IPS-11a (cell line): ENCODE data around the gene GGPS1.
"Not testable (repeated sequence)": the region's sequence is repeated elsewhere in the genome, so short reads cannot be mapped to it uniquely, and the experiment has no call there.

Experiments
- H3K4me3 ChIP-seq: one replicate; pipeline ENCODE4 v1.5.1; 2013; ENCODE audit warnings: low read depth, low read length, control low read depth

The GGPS1 gene

GRCh38 chr1:235336903-235337302 lies 8.5 kb downstream of the GGPS1 start:
- no peak overlapping the region for H3K4me3 ChIP-seq

DNA sequence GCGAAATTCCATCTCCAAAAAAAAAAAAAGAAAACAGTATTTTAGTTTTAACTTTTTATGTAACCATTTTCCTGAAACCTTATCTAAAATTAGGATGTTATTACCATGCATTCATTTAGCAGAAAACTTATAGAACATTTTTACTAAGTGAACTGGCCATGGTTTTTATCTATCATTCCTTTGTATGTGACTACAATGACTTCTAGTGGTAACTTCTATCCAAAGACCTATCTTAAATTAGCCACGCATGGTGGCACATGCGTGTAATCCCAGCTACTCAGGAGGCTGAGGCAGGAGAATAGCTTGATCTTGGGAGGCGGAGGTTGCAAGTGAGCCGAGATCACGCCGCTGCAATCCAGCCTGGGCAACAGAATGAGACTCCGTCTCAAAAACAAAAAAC lies 11.4 kb downstream of the GGPS1 start:
- H3K4me3 ChIP-seq = no peak overlapping the region

- H3K4me3 ChIP-seq = no peak overlapping the region
Observed at GRCh38 chr1:235341334-235341733, 13.0 kb downstream of the GGPS1 start.

DNA sequence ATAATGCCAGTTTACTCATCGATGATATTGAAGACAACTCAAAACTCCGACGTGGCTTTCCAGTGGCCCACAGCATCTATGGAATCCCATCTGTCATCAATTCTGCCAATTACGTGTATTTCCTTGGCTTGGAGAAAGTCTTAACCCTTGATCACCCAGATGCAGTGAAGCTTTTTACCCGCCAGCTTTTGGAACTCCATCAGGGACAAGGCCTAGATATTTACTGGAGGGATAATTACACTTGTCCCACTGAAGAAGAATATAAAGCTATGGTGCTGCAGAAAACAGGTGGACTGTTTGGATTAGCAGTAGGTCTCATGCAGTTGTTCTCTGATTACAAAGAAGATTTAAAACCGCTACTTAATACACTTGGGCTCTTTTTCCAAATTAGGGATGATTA lies 13.7 kb downstream of the GGPS1 start:
- H3K4me3 ChIP-seq = no peak overlapping the region

- no peak overlapping the region for H3K4me3 ChIP-seq
Observed at GRCh38 chr1:235342471-235342870, 14.1 kb downstream of the GGPS1 start.

DNA sequence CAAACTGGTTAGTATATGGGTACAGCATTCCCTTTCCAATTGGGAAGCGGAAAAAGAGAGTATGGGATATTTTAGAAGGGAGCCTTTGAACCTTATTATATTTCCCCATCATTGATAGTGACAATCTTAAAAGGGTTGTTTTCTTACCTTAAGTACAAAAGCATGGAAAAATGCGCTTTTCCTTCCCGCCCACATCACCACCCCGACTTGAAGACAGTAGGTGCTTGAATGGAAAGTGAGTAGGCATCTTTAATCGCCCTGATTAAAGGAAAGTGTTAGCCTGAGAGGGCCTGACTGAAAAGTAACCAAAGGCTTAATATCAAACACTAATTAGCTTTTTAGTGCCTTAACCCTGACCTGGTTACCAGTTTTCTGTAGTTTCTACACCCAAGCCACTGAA lies 15.4 kb downstream of the GGPS1 start:
- H3K4me3 ChIP-seq = no peak overlapping the region

- H3K4me3 ChIP-seq = no peak overlapping the region
Observed at GRCh38 chr1:235351441-235351840, 23.1 kb downstream of the GGPS1 start.

- H3K4me3 ChIP-seq = no peak overlapping the region
Observed at GRCh38 chr1:235351898-235352297, 23.5 kb downstream of the GGPS1 start.

- H3K4me3 ChIP-seq = no peak overlapping the region
Observed at GRCh38 chr1:235357485-235358373, 29.4 kb downstream of the GGPS1 start.

- H3K4me3 ChIP-seq = no peak overlapping the region
Observed at GRCh38 chr1:235358899-235359298, 30.5 kb downstream of the GGPS1 start.

GRCh38 chr1:235364189-235364588 lies 35.8 kb downstream of the GGPS1 start:
- not testable (repeated sequence) for H3K4me3 ChIP-seq

GRCh38 chr1:235366286-235366685 lies 37.9 kb downstream of the GGPS1 start:
- H3K4me3 ChIP-seq = no peak overlapping the region

DNA sequence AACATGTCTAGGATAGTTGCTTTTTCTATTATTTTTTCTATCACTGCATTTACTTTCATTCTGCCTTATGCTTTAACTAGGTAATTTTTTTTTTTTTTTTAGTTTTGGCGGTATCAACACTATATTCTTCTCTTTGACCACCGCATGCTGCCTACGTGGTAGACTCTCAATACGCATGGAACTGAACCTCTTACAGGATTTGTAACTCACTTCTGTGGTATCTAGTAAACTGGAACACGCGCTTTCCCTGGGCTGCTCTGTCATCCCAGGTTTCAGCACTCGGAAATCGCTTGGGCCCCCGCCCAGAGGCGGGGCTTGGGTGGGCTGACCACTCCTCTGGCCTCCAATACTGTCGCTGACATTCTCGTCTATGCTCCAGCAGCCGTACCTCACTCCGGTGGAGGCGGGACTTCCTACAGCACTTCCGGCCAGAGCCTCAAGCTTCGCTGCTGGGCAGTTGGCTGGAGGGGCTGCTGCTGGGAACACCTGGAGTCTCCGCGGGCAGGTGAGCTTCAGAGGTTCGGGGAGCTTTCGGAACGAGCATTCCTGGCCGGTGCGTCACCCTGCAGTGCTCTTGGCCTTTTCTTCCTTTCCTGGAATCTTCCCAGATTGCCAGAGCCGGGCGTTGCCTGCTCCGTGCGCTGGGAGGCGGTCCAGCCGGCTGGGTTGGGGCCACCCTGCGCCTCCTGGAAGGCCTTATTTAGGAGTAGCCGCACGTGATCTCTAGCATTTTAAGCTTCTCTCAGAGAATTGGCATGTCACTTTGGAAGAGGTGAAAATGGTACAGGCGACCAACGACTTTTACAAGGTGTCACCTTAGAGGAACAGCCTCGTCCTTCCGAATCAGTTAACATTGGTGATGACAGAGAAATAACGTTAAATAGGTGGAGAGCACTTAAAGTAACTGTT lies 38.9 kb downstream of the GGPS1 start, which contains the start of gene TBCE:
TSS of gene TBCE (plus strand) at position 428 of the 909 bp plus-strand sequence. CDS start 12,623 bp downstream, outside the sequence.
- H3K4me3 ChIP-seq = peak within 1 kb of the TSS; percentile 73

DNA sequence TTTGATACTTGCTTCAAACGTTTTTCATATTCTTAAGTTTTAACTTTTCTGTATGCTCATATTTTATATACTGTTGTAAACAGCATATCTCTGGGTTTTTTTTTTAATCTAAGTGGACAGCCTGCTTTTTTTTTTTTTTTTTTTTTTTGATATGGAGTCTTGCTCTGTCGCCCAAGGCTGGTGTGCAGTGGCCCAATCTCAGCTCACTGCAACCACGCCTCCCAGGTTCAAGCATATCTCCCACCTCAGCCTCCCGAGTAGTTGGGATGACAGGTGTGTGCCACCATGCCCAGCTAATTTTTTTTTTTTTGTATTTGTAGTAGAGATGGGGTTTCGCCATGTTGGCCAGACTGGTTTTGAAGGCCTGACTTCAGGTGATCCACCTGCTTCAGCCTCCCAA lies 40.1 kb downstream of the GGPS1 start:
- H3K4me3 ChIP-seq = peak overlapping the region; percentile 73

DNA sequence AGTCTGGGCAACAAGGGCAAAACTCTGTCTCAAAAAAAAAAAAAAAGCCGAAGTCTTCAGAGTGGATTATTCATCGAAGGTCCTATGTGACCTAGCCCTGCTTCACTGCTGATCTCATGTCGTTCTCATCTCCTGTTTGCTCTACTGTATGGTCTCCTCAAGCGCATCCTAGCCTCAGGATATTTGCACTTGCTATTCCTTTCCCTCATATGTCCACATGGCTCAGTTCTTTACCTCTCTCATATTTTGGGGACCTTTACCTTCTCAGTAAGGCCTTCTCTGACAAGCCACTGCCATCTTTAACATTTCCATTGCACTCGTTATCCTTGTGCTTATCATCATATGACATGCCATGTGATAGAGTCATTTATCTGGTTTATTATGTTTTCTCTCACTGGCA lies 41.4 kb downstream of the GGPS1 start:
- no peak overlapping the region for H3K4me3 ChIP-seq

GRCh38 chr1:235375919-235376605 lies 47.7 kb downstream of the GGPS1 start:
- no peak overlapping the region for H3K4me3 ChIP-seq

GRCh38 chr1:235378134-235378735 lies 49.9 kb downstream of the GGPS1 start:
- H3K4me3 ChIP-seq = not testable (repeated sequence)

DNA sequence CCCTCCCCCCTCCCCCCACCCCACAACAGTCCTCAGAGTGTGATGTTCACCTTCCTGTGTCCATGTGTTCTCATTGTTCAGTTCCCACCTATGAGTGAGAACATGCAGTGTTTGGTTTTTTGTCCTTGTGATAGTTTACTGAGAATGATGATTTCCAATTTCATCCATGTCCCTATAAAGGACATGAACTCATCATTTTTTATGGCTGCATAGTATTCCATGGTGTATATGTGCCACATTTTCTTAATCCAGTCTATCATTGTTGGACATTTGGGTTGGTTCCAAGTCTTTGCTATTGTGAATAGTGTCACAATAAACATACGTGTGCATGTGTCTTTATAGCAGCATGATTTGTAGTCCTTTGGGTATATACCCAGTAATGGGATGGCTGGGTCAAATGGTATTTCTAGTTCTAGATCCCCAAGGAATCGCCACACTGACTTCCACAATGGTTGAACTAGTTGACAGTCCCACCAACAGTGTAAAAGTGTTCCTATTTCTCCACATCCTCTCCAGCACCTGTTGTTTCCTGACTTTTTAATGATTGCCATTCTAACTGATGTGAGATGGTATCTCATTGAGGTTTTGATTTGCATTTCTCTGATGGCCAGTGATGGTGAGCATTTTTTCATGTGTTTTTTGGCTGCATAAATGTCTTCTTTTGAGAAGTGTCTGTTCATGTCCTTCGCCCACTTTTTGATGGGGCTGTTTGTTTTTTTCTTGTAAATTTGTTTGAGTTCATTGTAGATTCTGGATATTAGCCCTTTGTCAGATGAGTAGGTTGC lies 53.8 kb downstream of the GGPS1 start:
- H3K4me3 ChIP-seq = not testable (repeated sequence)

DNA sequence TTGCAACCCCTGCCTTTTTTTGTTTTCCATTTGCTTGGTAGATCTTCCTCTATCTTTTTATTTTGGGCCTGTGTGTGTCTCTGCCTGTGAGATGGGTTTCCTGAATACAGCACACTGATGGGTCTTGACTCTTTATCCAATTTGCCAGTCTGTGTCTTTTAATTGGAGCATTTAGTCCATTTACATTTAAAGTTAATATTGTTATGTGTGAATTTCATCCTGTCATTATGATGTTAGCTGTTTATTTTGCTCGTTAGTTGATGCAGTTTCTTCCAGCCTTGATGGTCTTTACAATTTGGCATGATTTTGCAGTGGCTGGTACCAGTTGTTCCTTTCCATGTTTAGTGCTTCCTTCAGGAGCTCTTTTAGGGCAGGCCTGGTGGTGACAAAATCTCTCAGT lies 57.3 kb downstream of the GGPS1 start:
- H3K4me3 ChIP-seq = not testable (repeated sequence)

DNA sequence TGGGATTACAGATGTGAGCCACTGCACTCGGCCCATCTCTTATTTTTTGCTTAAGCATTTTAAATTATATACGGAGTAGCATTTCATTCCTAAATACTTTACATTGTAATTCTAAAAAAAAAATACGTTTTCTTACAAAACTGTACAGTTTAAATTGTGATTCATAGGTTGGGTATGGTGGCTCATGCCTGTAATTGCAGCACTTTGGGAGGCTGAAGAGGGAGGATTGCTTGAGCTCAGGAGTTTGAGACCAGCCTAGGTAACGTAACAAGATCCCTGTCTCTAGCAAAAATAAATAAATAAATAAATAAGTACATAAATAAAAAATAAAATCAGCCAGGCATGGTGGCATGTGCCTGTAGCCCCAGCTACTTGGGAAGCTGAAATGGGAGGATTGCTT lies 63.5 kb downstream of the GGPS1 start:
- H3K4me3 ChIP-seq = no peak overlapping the region
